H1 (cell line): ENCODE data around the gene ZBTB4. TPM values are rescaled to one million over a fixed set of nuclear protein-coding genes. Genes with fewer than 3 reads are reported as not detected.

ENCODE experiments used
- CEBPB ChIP-seq: IDR thresholded peaks from 2 replicates; pipeline ENCODE4 v1.6.1; 2012; ENCODE audit warnings: low read depth, low read length
- CREB1 ChIP-seq: IDR thresholded peaks from 2 replicates; pipeline ENCODE4 v1.6.1; 2012; ENCODE audit warnings: inconsistent platforms
- HDAC2 ChIP-seq, 2 experiments: fragments of 300-600 bp in 1 of 2; sonication (generic) in 1 of 2; IDR thresholded peaks; 2 replicates each; pipeline ENCODE4 v1.6.1; 2011 to 2012; ENCODE audit warnings: low read depth in 2 of 2, low read length in 2 of 2, mild to moderate bottlenecking in 2 of 2, moderate library complexity in 2 of 2, borderline replicate concordance in 1 of 2, inconsistent platforms in 1 of 2
- JUN ChIP-seq: IDR thresholded peaks from 2 replicates; pipeline ENCODE4 v1.6.1; 2011; ENCODE audit warnings: low read depth, mild to moderate bottlenecking, improper control_type of control experiment, low read length
- RNF2 ChIP-seq: fragments of 200-900, 300-1000 bp; sonication (generic); IDR thresholded peaks from 2 replicates; pipeline ENCODE4 v1.7.1; 2016; ENCODE audit warnings: borderline replicate concordance, low read depth, mild to moderate bottlenecking, antibody characterized with exemption, low read length; ENCODE audit not compliant: poor library complexity, severe bottlenecking; ENCODE audit errors: missing control alignments
- SIRT6 ChIP-seq: IDR thresholded peaks from one replicate; pipeline ENCODE4 v1.7.1; 2012; ENCODE audit warnings: low read length, inconsistent platforms
- polyA plus RNA-seq, 7 experiments: library from polyadenylated mRNA; depleted of rRNA in 3 of 7; stranded (reverse) in 5 of 7; unstranded in 2 of 7; fragments of >200 nt in 5 of 7; fragments of 200-250 nt in 2 of 7; gene quantifications; 1 replicate in 5 of 7; 2 replicates in 1 of 7; 4 replicates in 1 of 7; pipeline versions ENCODE4 v1.2.1 to v1.2.3, GENCODE V29; 2011 to 2013; ENCODE audit warnings: missing spikeins in 2 of 7, mixed read lengths in 2 of 7
- total RNA-seq: library from RNA; stranded (reverse); fragmentation: NEBNext Ultra II Directional; extraction: Animal tissue kit (Norgen Biotek cat#: 25700); gene quantifications from 2 replicates; pipeline ENCODE4 v1.2.1, GENCODE V29; 2021
- TF ChIP-seq, protein P1 (sequence below): IDR thresholded peaks from 2 replicates; pipeline ENCODE4 v1.6.1; 2012; ENCODE audit warnings: low read length, inconsistent platforms

The ZBTB4 gene
- total and polyA plus RNA-seq, 2 of the 8 experiments (the other 6 are each of a cell fraction or from before 2014, with no cell fraction given), result 5.9 to 10.1 TPM

DNA sequence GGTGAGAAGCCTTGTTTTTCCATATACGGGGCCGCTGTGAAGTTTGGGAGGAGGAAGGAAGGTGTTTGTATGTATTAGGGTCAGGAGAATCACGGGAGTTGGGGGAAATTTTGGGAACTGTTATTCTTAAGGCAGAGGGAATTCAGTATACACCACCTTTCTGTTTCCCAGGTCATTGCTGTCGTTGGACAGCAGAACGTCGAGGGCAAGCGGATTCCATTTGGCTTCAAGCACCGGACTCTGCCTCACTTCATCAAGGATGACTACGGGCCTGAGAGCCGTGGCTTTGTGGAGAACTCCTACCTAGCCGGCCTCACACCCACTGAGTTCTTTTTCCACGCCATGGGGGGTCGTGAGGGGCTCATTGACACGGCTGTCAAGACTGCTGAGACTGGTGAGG lies 22.3 kb upstream of the ZBTB4 start (continued):
- TF ChIP-seq HDAC2 (IDR thresholded peaks at IDR 0.05; ENCODE audit: borderline replicate concordance in 1 of 2, low read depth in 2 of 2, low read length in 2 of 2), result no peak
- no peak for TF ChIP-seq SIRT6
- no peak for TF ChIP-seq CEBPB
- TF ChIP-seq JUN, result no peak
- TF ChIP-seq RNF2, result no peak
- no peak for TF ChIP-seq CREB1
- TF ChIP-seq, protein P1, sequence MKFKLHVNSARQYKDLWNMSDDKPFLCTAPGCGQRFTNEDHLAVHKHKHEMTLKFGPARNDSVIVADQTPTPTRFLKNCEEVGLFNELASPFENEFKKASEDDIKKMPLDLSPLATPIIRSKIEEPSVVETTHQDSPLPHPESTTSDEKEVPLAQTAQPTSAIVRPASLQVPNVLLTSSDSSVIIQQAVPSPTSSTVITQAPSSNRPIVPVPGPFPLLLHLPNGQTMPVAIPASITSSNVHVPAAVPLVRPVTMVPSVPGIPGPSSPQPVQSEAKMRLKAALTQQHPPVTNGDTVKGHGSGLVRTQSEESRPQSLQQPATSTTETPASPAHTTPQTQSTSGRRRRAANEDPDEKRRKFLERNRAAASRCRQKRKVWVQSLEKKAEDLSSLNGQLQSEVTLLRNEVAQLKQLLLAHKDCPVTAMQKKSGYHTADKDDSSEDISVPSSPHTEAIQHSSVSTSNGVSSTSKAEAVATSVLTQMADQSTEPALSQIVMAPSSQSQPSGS, result no peak
- TF ChIP-seq, all 59 proteins: peak for 0
